Left ventricle myocardium superior (tissue), 1 donor: ENCODE measurements around the gene LARP7. TPM values are rescaled to one million over a fixed set of nuclear protein-coding genes. Genes with fewer than 3 reads are reported as not detected.
"Not testable (repeated sequence)": the region's sequence is repeated elsewhere in the genome, so short reads cannot be mapped to it uniquely, and the experiment has no call there.

Experiments
- ATAC-seq: fragments of 200-7000 bp; cut with Tn5 transposase; one replicate; pipeline ENCODE4 v1.9.1; 2020; ENCODE audit warnings: mild to moderate bottlenecking, moderate library complexity
- DNase-seq: peaks from one replicate; pipeline ENCODE4 v3.0.0-alpha.2; 2020
- intact Hi-C: fragments of 100-400 bp; cut with micrococcal nuclease; formaldehyde crosslinking; loops from one replicate; pipeline ENCODE4 v1.11.0; 2022
- total RNA-seq: library from RNA; stranded (reverse); fragmentation: NEBNext Ultra II Directional; extraction: Animal tissue kit (Norgen Biotek cat#: 25700); gene quantifications from one replicate; pipeline ENCODE4 v1.2.1, GENCODE V29; 2021
- donor health status: DM: no; HTN: yes; CAD: no; lungs with severe emphysema.

LARP7 gene
- total RNA-seq, 1 donor from 2014 or later, result 64.1 TPM

DNA sequence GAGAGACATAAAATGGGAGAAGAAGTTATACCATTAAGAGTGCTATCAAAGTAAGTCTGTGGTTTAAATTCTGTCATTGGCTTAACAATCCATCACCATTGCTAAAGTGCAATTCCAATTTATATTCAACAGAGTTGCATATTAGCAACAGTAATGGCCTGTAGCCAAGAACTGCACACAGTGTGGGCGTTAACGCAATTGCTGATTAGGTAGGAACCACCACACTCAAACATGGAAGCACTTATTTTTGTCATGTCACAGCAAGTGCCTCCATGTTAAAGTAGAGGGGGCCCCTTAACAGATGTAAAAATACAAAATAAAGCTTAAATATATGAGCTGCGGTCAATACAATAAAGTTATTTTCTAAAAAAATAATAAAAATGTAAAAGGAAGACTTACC is 10.8 kb downstream of the LARP7 start:
- ATAC-seq, result no peak
- intact Hi-C loops, result no loop called here
- DNase-seq, result no peak

GRCh38 chr4:112648263-112649054 is 11.5 kb downstream of the LARP7 start:
- intact Hi-C loops, result no loop called here
- no peak for DNase-seq
- no peak for ATAC-seq

- intact Hi-C loops, result no loop called here
- ATAC-seq, result no peak
These were observed 12.1 kb downstream of the LARP7 start for GRCh38 chr4:112649055-112649408.

GRCh38 chr4:112650332-112650731 is 13.4 kb downstream of the LARP7 start:
- ATAC-seq (no peak), DNase-seq (no peak)
- intact Hi-C loops, result no loop called here

More at GRCh38 chr4:112649055-112649408, 12.1 kb downstream of the LARP7 start:
- no peak for DNase-seq

GRCh38 chr4:112651641-112652040 is 14.7 kb downstream of the LARP7 start:
- no peak for ATAC-seq
- intact Hi-C loops, result no loop called here

GRCh38 chr4:112652216-112652615 is 15.3 kb downstream of the LARP7 start:
- DNase-seq (no peak), ATAC-seq (no peak)
- intact Hi-C loops, result no loop called here

More at GRCh38 chr4:112651641-112652040, 14.7 kb downstream of the LARP7 start:
- no peak for DNase-seq

DNA sequence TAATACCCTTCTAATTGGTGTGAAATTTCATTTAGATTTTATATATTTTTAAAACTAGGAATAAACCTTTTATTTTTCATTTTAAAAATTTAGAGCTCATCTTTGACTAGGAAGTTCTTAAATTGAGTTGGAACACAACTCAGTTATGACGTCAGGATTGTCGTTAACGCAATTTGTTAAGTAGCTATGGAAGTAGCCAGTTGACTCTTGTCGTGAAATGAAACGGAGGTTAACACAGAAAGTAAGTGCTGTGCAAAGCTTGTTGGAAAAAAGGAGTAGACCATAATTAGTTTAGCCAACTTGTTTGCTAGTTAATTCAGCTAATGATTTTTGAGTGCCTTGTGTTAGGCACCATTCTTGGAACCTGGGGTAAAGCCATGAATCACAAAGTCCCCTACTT is 18.3 kb downstream of the LARP7 start:
- intact Hi-C loops, result no loop called here
- DNase-seq (no peak), ATAC-seq (no peak)

GRCh38 chr4:112656115-112656514 is 19.2 kb downstream of the LARP7 start:
- DNase-seq, intact Hi-C loops, ATAC-seq: not testable (repeated sequence)

DNA sequence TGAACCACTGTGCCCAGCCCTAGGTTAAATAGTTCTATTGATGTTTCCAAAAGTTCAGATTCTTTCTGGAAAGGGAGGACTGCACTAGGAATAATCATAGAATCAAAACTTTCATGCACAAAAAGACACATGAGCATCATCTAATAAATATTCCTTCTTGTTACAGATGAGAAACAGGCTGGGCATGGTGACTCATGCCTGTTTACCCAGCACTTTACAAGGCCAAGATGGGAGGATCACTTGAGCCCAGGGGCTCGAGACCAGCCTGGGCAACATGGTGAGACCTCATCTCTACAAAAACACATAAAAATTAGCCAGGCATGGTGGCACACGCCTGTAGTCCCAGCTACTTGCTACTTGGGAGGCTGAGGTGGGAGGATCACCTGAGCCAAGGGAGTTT is 27.7 kb downstream of the LARP7 start:
- intact Hi-C loops, result no loop called here
- no peak for DNase-seq

GRCh38 chr4:112668131-112668530 is 31.2 kb downstream of the LARP7 start:
- intact Hi-C loops, result no loop called here
- ATAC-seq, result no peak
- no peak for DNase-seq

More for the DNA sequence above, 27.7 kb downstream of the LARP7 start:
- no peak for ATAC-seq

- intact Hi-C loops, result no loop called here
- ATAC-seq (no peak), DNase-seq (no peak)
These were observed 36.1 kb downstream of the LARP7 start for GRCh38 chr4:112673076-112673475.

- ATAC-seq, result no peak
- intact Hi-C loops, result no loop called here
- no peak for DNase-seq
These were observed 36.7 kb downstream of the LARP7 start for GRCh38 chr4:112673686-112674085.

GRCh38 chr4:112674376-112674775 is 37.4 kb downstream of the LARP7 start:
- no peak for ATAC-seq
- no peak for DNase-seq
- intact Hi-C loops, result no loop called here

DNA sequence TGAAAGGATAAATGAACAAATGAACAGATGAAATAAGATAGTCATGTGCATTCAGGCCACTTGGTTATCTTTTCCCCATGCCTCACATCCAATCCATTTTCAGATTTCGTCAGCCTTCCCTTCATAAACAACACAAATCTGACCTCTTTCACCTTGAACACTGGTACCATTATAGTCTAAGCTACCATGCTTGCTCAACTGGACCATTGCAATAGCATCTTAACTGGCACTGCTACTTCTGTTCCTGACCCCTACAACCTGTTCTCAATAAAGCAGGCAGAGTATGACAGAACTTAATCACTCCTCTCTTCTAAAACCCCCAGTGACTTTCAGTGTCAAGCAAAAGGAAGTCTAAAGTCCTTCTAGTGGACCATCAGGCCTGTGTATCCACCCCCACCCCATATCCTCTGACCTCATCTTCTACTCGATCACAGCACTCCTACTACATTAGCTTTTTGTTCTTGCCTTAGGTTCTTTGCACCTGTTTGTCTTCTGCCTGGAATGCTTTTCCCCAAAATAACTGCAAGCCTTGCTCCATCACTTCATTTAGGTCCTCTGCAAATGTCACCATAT is 40.7 kb downstream of the LARP7 start:
- ATAC-seq (no peak), DNase-seq (no peak)
- intact Hi-C loops, result no loop called here

GRCh38 chr4:112680996-112681395 is 44.1 kb downstream of the LARP7 start:
- intact Hi-C loops, result no loop called here
- ATAC-seq, result no peak
- DNase-seq, result no peak

- ATAC-seq, result no peak
- intact Hi-C loops, result no loop called here
These were observed 56.6 kb downstream of the LARP7 start for GRCh38 chr4:112693507-112693906.

GRCh38 chr4:112700679-112701078 is 63.7 kb downstream of the LARP7 start:
- no peak for ATAC-seq
- intact Hi-C loops, result no loop called here
- DNase-seq, result no peak

More at GRCh38 chr4:112693507-112693906, 56.6 kb downstream of the LARP7 start:
- DNase-seq, result no peak

DNA sequence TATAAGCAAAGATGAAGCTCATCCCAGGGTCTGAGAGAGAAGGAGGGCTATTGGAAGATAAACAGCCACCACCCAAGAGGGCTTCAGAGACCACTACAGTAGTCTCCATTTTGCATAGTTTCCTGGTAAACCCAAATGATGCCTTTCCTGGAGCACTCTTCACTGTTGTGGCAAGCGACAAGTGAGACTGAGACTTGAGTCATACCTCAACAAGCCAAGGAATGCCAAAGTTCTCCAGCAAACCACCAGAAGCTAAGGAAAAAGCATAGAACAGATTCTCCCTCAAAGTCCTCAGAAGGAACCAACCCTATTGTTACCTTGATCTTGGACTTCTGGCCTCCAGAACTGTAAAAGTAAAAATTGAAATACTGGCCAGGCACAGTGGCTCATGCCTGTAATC is 65.9 kb downstream of the LARP7 start:
- DNase-seq, result no peak
- intact Hi-C loops, result no loop called here
- no peak for ATAC-seq

- intact Hi-C loops, result no loop called here
- ATAC-seq (no peak), DNase-seq (no peak)
These were observed 67.4 kb downstream of the LARP7 start for GRCh38 chr4:112704322-112704721.

DNA sequence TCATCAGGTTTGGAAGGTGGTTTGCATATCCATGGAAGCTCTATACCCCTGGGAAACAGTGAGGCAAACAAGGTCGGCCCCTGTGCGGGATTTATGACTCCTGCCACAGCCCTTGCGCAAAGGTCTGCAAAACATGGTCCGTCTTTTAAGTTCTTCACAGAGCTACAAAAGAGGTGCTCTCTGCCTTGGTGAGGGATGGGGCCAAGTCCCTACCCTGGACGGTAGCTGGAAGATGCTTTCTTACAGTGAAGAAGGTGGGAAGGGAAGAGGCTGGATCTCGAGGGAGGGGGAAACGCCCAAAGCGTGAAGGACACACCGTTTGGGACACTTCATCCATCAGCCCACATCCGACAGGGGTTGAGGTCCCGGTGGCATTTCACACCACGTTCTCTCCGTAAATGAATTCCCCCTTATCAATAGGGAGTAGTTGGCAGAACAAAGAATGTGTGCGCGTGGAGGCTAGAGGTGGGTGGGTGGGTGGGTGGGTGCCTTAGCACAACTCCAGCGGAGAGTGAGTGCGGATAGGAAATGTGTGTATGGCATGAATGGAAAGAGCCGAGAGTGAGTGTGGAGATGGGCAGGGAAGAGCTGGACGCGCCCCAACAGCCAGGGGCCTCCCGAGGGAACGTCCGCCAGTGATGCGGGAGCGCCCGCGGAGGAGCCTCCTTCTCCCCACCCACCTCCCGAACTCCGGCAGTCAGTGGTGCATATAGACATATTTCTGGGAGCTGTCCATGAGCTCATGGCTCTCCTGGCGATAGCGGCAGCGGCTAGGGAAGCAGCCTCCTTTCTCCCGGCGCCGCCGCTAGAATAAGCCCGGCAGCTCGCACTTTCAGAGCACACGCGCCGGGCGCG is 68.3 kb downstream of the LARP7 start:
- ATAC-seq (peak; percentile 87), DNase-seq (peak; percentile 74)
- intact Hi-C loops, result no loop called here
